Osteoblast (primary cell): ENCODE measurements around the gene GLMP. TPM values are rescaled to one million over a fixed set of nuclear protein-coding genes. Genes with fewer than 3 reads are reported as not detected.

Experiments
- DNase-seq: peaks from one replicate; pipeline ENCODE4 v3.0.0; 2011; ENCODE audit warnings: low spot score, mixed read lengths; ENCODE audit not compliant: insufficient read length; ENCODE audit errors: missing footprints
- H2AFZ ChIP-seq: 2 replicates; pipeline ENCODE4 v1.6.0; 2011; ENCODE audit warnings: mild to moderate bottlenecking, low read length
- H3K27ac ChIP-seq: 2 replicates; pipeline ENCODE4 v1.5.1; 2011; ENCODE audit warnings: mild to moderate bottlenecking, low read depth, low read length, moderate library complexity
- H3K27me3 ChIP-seq: 2 replicates; pipeline ENCODE4 v1.6.0; 2012; ENCODE audit warnings: mild to moderate bottlenecking, control low read depth, inconsistent platforms, low read length, moderate library complexity; ENCODE audit not compliant: insufficient read depth
- H3K36me3 ChIP-seq: 2 replicates; pipeline ENCODE4 v1.5.1; 2011; ENCODE audit warnings: mild to moderate bottlenecking, low read length, control low read depth, moderate library complexity; ENCODE audit not compliant: insufficient read depth
- H3K4me1 ChIP-seq: 2 replicates; pipeline ENCODE4 v1.5.1; 2011; ENCODE audit warnings: mild to moderate bottlenecking, low read length, control low read depth, moderate library complexity; ENCODE audit not compliant: insufficient read depth
- H3K4me2 ChIP-seq: 2 replicates; pipeline ENCODE4 v1.6.0; 2011; ENCODE audit warnings: mild to moderate bottlenecking, low read length; ENCODE audit not compliant: insufficient read depth
- H3K4me3 ChIP-seq: fragments of 200-600 bp; sonication (generic); 3 replicates; pipeline ENCODE4 v1.5.1; 2012; ENCODE audit warnings: mild to moderate bottlenecking, low read length, inconsistent platforms; ENCODE audit not compliant: insufficient read depth
- H3K79me2 ChIP-seq: 2 replicates; pipeline ENCODE4 v1.6.0; 2012; ENCODE audit warnings: mild to moderate bottlenecking, low read length, control low read depth, inconsistent platforms; ENCODE audit not compliant: insufficient read depth
- H3K9me3 ChIP-seq: 2 replicates; pipeline ENCODE4 v1.5.1; 2011; ENCODE audit warnings: low read depth, low read length, control low read depth
- H4K20me1 ChIP-seq: 2 replicates; pipeline ENCODE4 v1.6.0; 2012; ENCODE audit warnings: mild to moderate bottlenecking, low read length, control low read depth; ENCODE audit not compliant: insufficient read depth
- CTCF ChIP-seq: IDR thresholded peaks from 2 replicates; pipeline ENCODE4 v1.5.1; 2011; ENCODE audit warnings: mild to moderate bottlenecking, low read depth, low read length, moderate library complexity; ENCODE audit errors: extremely low read depth
- total RNA-seq: library from RNA; depleted of rRNA; stranded (reverse); fragments of >200 nt; gene quantifications from 2 replicates; pipeline ENCODE4 v1.2.3, GENCODE V29; 2012

Gene GLMP
- total RNA-seq, 1 donor, result 118 TPM

- Histone ChIP-seq H3K36me3 (peaks cover 87% of the 10 kb centered on the region), H3K4me3 (no peak overlapping the region), H3K4me1 (no peaks in the 10 kb centered on the region), H3K27me3 (no peaks in the 10 kb centered on the region), H2AFZ (no peak overlapping the region), H3K9me3 (no peaks in the 10 kb centered on the region), H4K20me1 (peaks cover 2% of the 10 kb centered on the region), H3K27ac (no peak overlapping the region), H3K4me2 (no peak overlapping the region), H3K79me2 (peaks cover 2% of the 10 kb centered on the region)
- no peak for DNase-seq
- TF ChIP-seq CTCF, result no peak
Measured at GRCh38 chr1:156320560-156320959, 25.1 kb upstream of the GLMP start.

- no peak overlapping the region for H3K4me3 ChIP-seq
- no peak overlapping the region for H2AFZ ChIP-seq
- TF ChIP-seq CTCF, result peak; percentile 63
- no peak overlapping the region for H3K4me2 ChIP-seq
- H3K36me3 ChIP-seq, result peaks cover 86% of the 10 kb centered on the region
- no peaks in the 10 kb centered on the region for H3K27me3 ChIP-seq
- no peaks in the 10 kb centered on the region for H3K4me1 ChIP-seq
- H3K27ac ChIP-seq, result no peak overlapping the region
- peaks cover 2% of the 10 kb centered on the region for H3K79me2 ChIP-seq
- no peaks in the 10 kb centered on the region for H3K9me3 ChIP-seq
- DNase-seq, result peak; percentile 81
- peaks cover 2% of the 10 kb centered on the region for H4K20me1 ChIP-seq
Measured at GRCh38 chr1:156319664-156320063, 24.2 kb upstream of the GLMP start.

- no peaks in the 10 kb centered on the region for H3K4me1 ChIP-seq
- peaks cover 2% of the 10 kb centered on the region for H4K20me1 ChIP-seq
- no peak overlapping the region for H2AFZ ChIP-seq
- no peak overlapping the region for H3K4me2 ChIP-seq
- no peak overlapping the region for H3K4me3 ChIP-seq
- peak; percentile 17 for DNase-seq
- H3K27me3 ChIP-seq, result no peaks in the 10 kb centered on the region
- no peak overlapping the region for H3K27ac ChIP-seq
- H3K79me2 ChIP-seq, result peaks cover 2% of the 10 kb centered on the region
- no peak for TF ChIP-seq CTCF
- no peaks in the 10 kb centered on the region for H3K9me3 ChIP-seq
- peaks cover 86% of the 10 kb centered on the region for H3K36me3 ChIP-seq
Measured at GRCh38 chr1:156316909-156317308, 21.4 kb upstream of the GLMP start.

GRCh38 chr1:156310962-156311361 lies 15.5 kb upstream of the GLMP start:
- Histone ChIP-seq H3K79me2 (peaks cover 3% of the 10 kb centered on the region), H3K27me3 (no peaks in the 10 kb centered on the region), H3K4me3 (no peak overlapping the region), H3K4me2 (no peak overlapping the region), H4K20me1 (peaks cover 5% of the 10 kb centered on the region), H2AFZ (no peak overlapping the region), H3K27ac (no peak overlapping the region), H3K9me3 (no peaks in the 10 kb centered on the region), H3K4me1 (peaks cover 12% of the 10 kb centered on the region), H3K36me3 (peaks cover 70% of the 10 kb centered on the region)
- TF ChIP-seq CTCF, result no peak
- DNase-seq, result peak; percentile 58
